AG09309 (cell line): Measurements from ENCODE around the gene PLA2G4B.
"Not testable (repeated sequence)": the region's sequence is repeated elsewhere in the genome, so short reads cannot be mapped to it uniquely, and the experiment has no call there.

Source experiments
- DNase-seq: peaks from one replicate; pipeline ENCODE4 v3.0.0-alpha.2; 2010; ENCODE audit warnings: low read depth
- H3K4me3 ChIP-seq: 2 replicates; pipeline ENCODE4 v1.5.1; 2011; ENCODE audit warnings: mild to moderate bottlenecking, low read depth, low read length, moderate library complexity; ENCODE audit not compliant: control insufficient read depth
- CTCF ChIP-seq: IDR thresholded peaks from 2 replicates; pipeline ENCODE4 v1.5.1; 2011; ENCODE audit warnings: mild to moderate bottlenecking, low read depth, low read length, inconsistent platforms; ENCODE audit not compliant: insufficient read depth, control insufficient read depth; ENCODE audit errors: missing control alignments

The PLA2G4B gene

GRCh38 chr15:41825572-41826535, 12.8 kb upstream of the PLA2G4B start:
- DNase-seq: no peak
- H3K4me3 ChIP-seq: no peak overlapping the region
- no peak for TF ChIP-seq CTCF

GRCh38 chr15:41827290-41827879, 11.3 kb upstream of the PLA2G4B start:
- no peak for DNase-seq

GRCh38 chr15:41827880-41828806, 10.5 kb upstream of the PLA2G4B start, which contains the start of gene JMJD7:
TSS of gene JMJD7 (plus strand) at chr15:41828092. CDS start at chr15:41828125, 33 bp downstream.
- TF ChIP-seq CTCF: no peak
- peak; percentile 28 for DNase-seq
- H3K4me3 ChIP-seq: peak within 1 kb of the TSS; percentile 94

More at GRCh38 chr15:41827290-41827879, 11.3 kb upstream of the PLA2G4B start:
- peak overlapping the region; percentile 49 for H3K4me3 ChIP-seq
- no peak for TF ChIP-seq CTCF

DNA sequence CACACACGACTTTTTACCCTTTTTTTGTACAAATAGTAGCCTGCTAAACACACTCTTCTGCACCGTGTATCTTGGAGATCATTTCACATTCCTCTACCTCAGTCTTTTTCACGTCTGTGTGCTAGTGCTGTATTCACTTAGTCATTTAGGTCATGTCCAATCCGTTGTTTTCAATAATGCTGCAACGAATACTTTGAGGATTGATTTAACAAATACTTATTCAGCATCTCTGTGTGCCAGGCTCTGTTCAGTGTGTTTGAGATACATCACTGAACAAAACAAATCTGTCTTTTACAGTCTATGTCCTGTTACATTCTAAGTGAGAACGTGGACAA, 9.9 kb upstream of the PLA2G4B start:
- no peak for DNase-seq
- peak overlapping the region; percentile 94 for H3K4me3 ChIP-seq
- no peak for TF ChIP-seq CTCF

GRCh38 chr15:41829959-41830646, 8.5 kb upstream of the PLA2G4B start:
- DNase-seq: no peak
- H3K4me3 ChIP-seq: no peak overlapping the region
- no peak for TF ChIP-seq CTCF

DNA sequence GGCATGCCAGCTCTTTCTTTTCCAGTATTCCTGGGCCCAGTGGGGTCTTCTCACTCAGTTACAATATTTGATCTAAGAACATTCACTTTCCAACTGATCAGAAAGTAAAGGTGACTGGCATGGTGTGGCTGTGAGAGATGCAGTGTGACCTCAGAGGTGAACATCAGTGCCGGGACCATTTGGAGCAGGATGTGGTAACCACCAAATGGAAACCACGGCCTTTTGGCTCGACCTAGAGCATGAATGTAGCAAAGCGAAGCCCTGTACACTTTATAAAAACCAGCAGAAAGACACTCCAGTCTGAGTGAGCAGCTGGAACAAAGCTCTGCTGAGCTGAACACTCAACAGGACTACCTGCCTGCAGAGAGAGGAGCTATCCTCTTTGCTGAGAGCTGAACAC, 7.4 kb upstream of the PLA2G4B start:
- not testable (repeated sequence) for DNase-seq, H3K4me3 ChIP-seq
